HEK293T (cell line): ENCODE results near the gene SPTY2D1.

Experiments
- CTCF ChIA-PET: fragments of 350-600 bp; formaldehyde crosslinking; extraction: SDS; loops from one replicate; lab custom pipeline; 2021; ENCODE audit warnings: antibody characterized with exemption, inconsistent platforms; lab: Yijun Ruan, JAX
- POLR2A ChIA-PET: fragments of 350-600 bp; formaldehyde crosslinking; extraction: SDS; loops from one replicate; lab custom pipeline; 2020; ENCODE audit warnings: antibody characterized with exemption, inconsistent platforms; lab: Yijun Ruan, JAX
- DNase-seq: peaks from one replicate; pipeline ENCODE4 v3.0.0; 2012; ENCODE audit warnings: mixed read lengths; ENCODE audit errors: extremely low spot score
- ARNT ChIP-seq: fragments of 450-650 bp; IDR thresholded peaks from 2 replicates; pipeline ENCODE4 v1.6.1; 2017; ENCODE audit warnings: mild to moderate bottlenecking
- BHLHE40 ChIP-seq: fragments of 450-650 bp; IDR thresholded peaks from 2 replicates; pipeline ENCODE4 v1.6.1; 2016; ENCODE audit warnings: mild to moderate bottlenecking, moderate library complexity, borderline replicate concordance
- CTBP1 ChIP-seq: fragments of 450-650 bp; IDR thresholded peaks from 2 replicates; pipeline ENCODE4 v1.6.1; 2016; ENCODE audit warnings: borderline replicate concordance
- ELF4 ChIP-seq: fragments of 450-650 bp; IDR thresholded peaks from 2 replicates; pipeline ENCODE4 v1.6.1; 2017; ENCODE audit warnings: antibody characterized with exemption
- FOXA1 ChIP-seq: fragments of 450-650 bp; IDR thresholded peaks from 2 replicates; pipeline ENCODE4 v1.6.1; 2016; ENCODE audit warnings: mild to moderate bottlenecking
- FOXK2 ChIP-seq: fragments of 450-650 bp; IDR thresholded peaks from 2 replicates; pipeline ENCODE4 v1.6.1; 2016; ENCODE audit warnings: mild to moderate bottlenecking
- FOXM1 ChIP-seq: fragments of 450-650 bp; IDR thresholded peaks from 2 replicates; pipeline ENCODE4 v1.6.1; 2017; ENCODE audit warnings: mild to moderate bottlenecking, borderline replicate concordance
- HDGF ChIP-seq: fragments of 450-650 bp; IDR thresholded peaks from 2 replicates; pipeline ENCODE4 v1.6.1; 2017; ENCODE audit warnings: antibody characterized with exemption, borderline replicate concordance
- L3MBTL2 ChIP-seq: fragments of 450-650 bp; conservative IDR thresholded peaks from 2 replicates; pipeline ENCODE4 v1.6.1; 2016; ENCODE audit warnings: mild to moderate bottlenecking
- LEF1 ChIP-seq: fragments of 450-650 bp; IDR thresholded peaks from 2 replicates; pipeline ENCODE4 v1.6.1; 2017; ENCODE audit warnings: mild to moderate bottlenecking, borderline replicate concordance
- NFRKB ChIP-seq: fragments of 450-650 bp; IDR thresholded peaks from 2 replicates; pipeline ENCODE4 v1.6.1; 2016; ENCODE audit warnings: mild to moderate bottlenecking, moderate library complexity
- PKNOX1 ChIP-seq: fragments of 450-650 bp; IDR thresholded peaks from 2 replicates; pipeline ENCODE4 v1.6.1; 2016
- SP1 ChIP-seq: fragments of 450-650 bp; IDR thresholded peaks from 2 replicates; pipeline ENCODE4 v1.6.1; 2017
- SUZ12 ChIP-seq: fragments of 450-650 bp; IDR thresholded peaks from 2 replicates; pipeline ENCODE4 v1.6.1; 2016; ENCODE audit warnings: mild to moderate bottlenecking
- TARDBP ChIP-seq: fragments of 450-650 bp; IDR thresholded peaks from 2 replicates; pipeline ENCODE4 v1.6.1; 2016
- ZNF384 ChIP-seq: fragments of 450-650 bp; IDR thresholded peaks from 2 replicates; pipeline ENCODE4 v1.6.1; 2016

The SPTY2D1 gene

GRCh38 chr11:18567081-18567480, 67.1 kb downstream of the SPTY2D1 start:
- ChIA-PET CTCF (no interaction called here), POLR2A (interaction anchor here (1.0 kb wide), 1 partner anchor 67 kb away, joined by 3 read pairs; the partner anchor contains the start of gene SPTY2D1)
- TF ChIP-seq ZNF384: no peak
- no peak for TF ChIP-seq ELF4
- no peak for TF ChIP-seq BHLHE40
- TF ChIP-seq NFRKB: no peak
- TF ChIP-seq FOXK2: no peak
- TF ChIP-seq SUZ12: no peak
- no peak for TF ChIP-seq FOXM1
- no peak for TF ChIP-seq FOXA1
- TF ChIP-seq TARDBP: no peak
- TF ChIP-seq L3MBTL2: no peak
- TF ChIP-seq LEF1: no peak
- TF ChIP-seq ARNT: no peak
- TF ChIP-seq SP1: no peak
- no peak for TF ChIP-seq CTBP1
- no peak for TF ChIP-seq PKNOX1
- TF ChIP-seq HDGF: no peak
- DNase-seq: no peak

- DNase-seq: no peak
- TF ChIP-seq HDGF (no peak), ARNT (no peak), CTBP1 (no peak), ZNF384 (no peak), BHLHE40 (no peak), FOXA1 (no peak), FOXM1 (no peak), NFRKB (no peak), L3MBTL2 (no peak), ELF4 (no peak), FOXK2 (no peak), LEF1 (no peak), SUZ12 (no peak)
- ChIA-PET POLR2A (no interaction called here), CTCF (no interaction called here)
These were observed 67.7 kb downstream of the SPTY2D1 start for GRCh38 chr11:18566406-18566805.

- CTCF ChIA-PET: no interaction called here
- TF ChIP-seq SP1 (no peak), BHLHE40 (no peak), PKNOX1 (no peak), FOXK2 (no peak)
- POLR2A ChIA-PET: no interaction called here
- DNase-seq: no peak
These were observed 70.0 kb downstream of the SPTY2D1 start for GRCh38 chr11:18564149-18564548.

- DNase-seq: no peak
- ChIA-PET POLR2A (no interaction called here), CTCF (no interaction called here)
- TF ChIP-seq PKNOX1: no peak
- TF ChIP-seq ARNT: no peak
- TF ChIP-seq CTBP1: no peak
- TF ChIP-seq TARDBP: no peak
- no peak for TF ChIP-seq BHLHE40
These were observed 70.9 kb downstream of the SPTY2D1 start for GRCh38 chr11:18563090-18563730.
